GM19043 (cell line): ENCODE results near the gene DCTN2.

Experiments used
- ATAC-seq: cut with Tn5 transposase; IDR thresholded peaks from one replicate; pipeline ENCODE4 v1.9.1; 2021; ENCODE audit warnings: low read depth; ENCODE audit not compliant: unreplicated experiment

DCTN2 gene

GRCh38 chr12:57529831-57530230 is 17.2 kb downstream of the DCTN2 start:
- no peak for ATAC-seq

DNA sequence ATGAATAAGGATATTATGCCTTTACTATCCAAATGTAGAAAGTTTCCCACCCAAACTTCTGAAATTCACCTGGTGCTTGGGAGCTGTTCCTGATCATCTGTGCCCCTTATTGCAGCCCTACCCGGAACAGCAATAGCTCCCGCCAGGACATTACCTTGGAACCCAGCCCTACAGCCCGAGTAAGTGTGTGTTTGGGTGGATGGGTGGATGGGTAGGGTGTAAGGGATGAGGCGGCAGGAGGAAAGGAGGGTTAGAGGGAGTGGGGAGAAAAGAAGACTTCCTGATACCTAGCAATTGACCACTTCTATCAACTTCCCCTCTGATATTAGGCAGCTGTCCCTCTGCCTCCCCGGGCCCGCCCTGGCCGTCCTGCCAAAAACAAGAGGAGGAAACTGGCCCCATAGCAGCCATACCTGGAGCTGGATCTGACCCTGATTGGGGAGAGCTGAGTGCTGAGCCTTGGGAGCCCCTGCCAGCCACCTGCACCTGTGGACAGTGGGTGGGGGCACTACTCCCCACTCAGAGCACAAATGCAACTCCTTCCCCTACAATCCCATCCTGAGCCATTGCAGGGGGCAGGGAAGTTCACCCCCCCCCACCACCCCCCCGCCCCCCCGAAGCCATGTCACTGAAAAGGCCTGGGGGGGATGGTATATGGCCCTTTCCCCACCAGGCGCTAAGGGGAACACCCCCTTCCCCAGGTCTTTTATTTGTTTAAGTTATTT is 18.0 kb downstream of the DCTN2 start:
- ATAC-seq = no peak

DNA sequence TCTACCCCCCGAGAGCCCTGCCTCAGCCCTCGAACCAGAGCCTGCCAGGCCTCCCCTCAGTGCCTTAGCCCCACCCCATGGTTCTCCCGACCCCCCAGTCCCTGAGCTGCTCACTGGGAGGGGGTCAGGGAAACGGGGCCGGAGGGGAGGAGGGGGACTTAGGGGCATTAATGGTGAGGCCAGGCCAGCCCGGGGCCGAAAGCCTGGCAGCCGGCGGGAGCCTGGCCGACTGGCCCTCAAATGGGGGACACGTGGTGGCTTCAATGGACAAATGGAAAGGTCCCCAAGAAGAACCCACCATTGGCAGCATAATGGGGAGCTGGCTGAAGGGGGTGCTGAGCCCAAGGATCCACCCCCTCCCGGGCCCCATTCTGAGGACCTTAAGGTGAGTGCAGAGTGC is 18.8 kb downstream of the DCTN2 start:
- no peak for ATAC-seq

- ATAC-seq = no peak
Measured at GRCh38 chr12:57527184-57527583, 19.8 kb downstream of the DCTN2 start.

- no peak for ATAC-seq
Measured at GRCh38 chr12:57526477-57527126, 20.4 kb downstream of the DCTN2 start.

GRCh38 chr12:57525615-57526383 is 21.2 kb downstream of the DCTN2 start:
- no peak for ATAC-seq

- ATAC-seq = no peak
Measured at GRCh38 chr12:57524814-57525614, 22.0 kb downstream of the DCTN2 start.

- ATAC-seq = no peak
Measured at GRCh38 chr12:57523706-57524614, 23.0 kb downstream of the DCTN2 start.

GRCh38 chr12:57522887-57523705 is 23.9 kb downstream of the DCTN2 start:
- ATAC-seq = no peak

- ATAC-seq = peak; percentile 34
Measured at GRCh38 chr12:57522011-57522886, 24.7 kb downstream of the DCTN2 start, which contains the start of gene MBD6. Gene MBD6 (plus strand): TSS chr12:57522824. CDS start chr12:57524304, 1,480 bp downstream.

DNA sequence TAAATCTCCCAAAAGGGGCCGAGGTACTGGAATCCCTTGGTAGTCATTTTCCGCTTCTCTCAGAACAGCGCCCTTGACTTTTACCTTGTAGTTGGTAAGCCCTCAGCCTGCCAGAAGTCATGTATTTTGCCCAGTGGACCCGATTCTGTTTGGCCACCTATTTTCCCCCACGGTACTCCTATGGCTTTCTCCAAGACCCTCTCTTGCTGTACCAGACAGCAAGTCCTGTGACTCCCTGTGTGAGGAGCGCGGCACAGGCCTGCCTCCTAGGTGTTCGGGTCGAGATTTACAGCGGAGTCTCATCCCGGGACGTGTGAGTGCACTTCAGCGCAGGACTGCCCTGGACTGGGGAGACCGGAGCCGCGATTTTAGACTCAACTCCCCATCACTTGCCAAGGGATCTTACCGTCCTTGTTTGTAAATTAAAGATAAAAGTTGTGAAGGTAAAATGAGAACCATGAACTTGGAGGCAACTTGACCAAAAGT is 25.4 kb downstream of the DCTN2 start:
- no peak for ATAC-seq

GRCh38 chr12:57520053-57520818 is 26.8 kb downstream of the DCTN2 start, which contains the start of gene DDIT3:
Gene DDIT3 (minus strand): TSS chr12:57520514. CDS start chr12:57517406, 3,108 bp downstream.
- ATAC-seq = peak; percentile 68

- peak; percentile 2 for ATAC-seq
Measured at GRCh38 chr12:57519796-57520052, 27.3 kb downstream of the DCTN2 start.

GRCh38 chr12:57518920-57519795 is 27.8 kb downstream of the DCTN2 start:
- ATAC-seq = no peak

- no peak for ATAC-seq
Measured at GRCh38 chr12:57518176-57518919, 28.6 kb downstream of the DCTN2 start.
